Stimulated activated CD8-positive, alpha-beta memory T cell treated with anti-CD3 and anti-CD28 coated beads, Interleukin-12 subunit alpha, Interleukin-12 subunit beta, amount 100 ng/mL, for 24 hours (primary cell): ENCODE measurements around the gene PRCD.
A peak's percentile ranks its signal among the peaks of the same experiment; 100 is the strongest.
"Not testable (repeated sequence)": the region's sequence is repeated elsewhere in the genome, so short reads cannot be mapped to it uniquely, and the experiment has no call there.

ENCODE experiments used
- DNase-seq: peaks from one replicate; pipeline ENCODE4 v3.0.0-alpha.2; 2020; ENCODE audit errors: extremely low read depth

Gene PRCD

DNA sequence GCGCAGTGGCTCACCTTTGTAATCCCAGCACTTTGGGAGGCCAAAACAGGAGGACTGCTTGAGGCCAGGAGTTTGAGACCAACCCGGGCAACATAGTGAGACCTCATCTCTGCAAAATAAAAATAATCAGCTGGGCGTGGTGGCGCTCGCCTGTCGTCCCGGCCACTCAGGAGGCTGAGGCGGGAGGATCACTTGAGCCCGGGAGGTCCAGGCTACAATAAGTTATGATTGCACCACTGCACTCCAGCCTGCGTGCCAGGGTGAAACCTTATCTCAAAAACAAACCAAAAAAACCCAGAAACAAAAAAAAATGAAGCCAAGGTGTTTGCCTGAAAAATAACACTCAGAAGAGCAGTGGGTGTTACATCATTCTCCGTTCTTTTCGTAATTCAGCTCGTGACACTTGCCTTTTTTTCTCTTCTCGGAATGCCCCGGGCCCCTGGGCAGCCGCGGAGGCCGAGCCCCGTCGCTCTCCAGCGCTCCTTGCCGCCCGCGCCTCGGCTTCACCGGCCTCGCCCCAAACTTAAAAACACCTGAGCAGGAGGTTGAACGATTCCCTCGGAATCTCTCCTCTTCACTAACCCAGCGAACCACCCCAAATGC, 17.0 kb downstream of the PRCD start:
- no peak for DNase-seq

DNA sequence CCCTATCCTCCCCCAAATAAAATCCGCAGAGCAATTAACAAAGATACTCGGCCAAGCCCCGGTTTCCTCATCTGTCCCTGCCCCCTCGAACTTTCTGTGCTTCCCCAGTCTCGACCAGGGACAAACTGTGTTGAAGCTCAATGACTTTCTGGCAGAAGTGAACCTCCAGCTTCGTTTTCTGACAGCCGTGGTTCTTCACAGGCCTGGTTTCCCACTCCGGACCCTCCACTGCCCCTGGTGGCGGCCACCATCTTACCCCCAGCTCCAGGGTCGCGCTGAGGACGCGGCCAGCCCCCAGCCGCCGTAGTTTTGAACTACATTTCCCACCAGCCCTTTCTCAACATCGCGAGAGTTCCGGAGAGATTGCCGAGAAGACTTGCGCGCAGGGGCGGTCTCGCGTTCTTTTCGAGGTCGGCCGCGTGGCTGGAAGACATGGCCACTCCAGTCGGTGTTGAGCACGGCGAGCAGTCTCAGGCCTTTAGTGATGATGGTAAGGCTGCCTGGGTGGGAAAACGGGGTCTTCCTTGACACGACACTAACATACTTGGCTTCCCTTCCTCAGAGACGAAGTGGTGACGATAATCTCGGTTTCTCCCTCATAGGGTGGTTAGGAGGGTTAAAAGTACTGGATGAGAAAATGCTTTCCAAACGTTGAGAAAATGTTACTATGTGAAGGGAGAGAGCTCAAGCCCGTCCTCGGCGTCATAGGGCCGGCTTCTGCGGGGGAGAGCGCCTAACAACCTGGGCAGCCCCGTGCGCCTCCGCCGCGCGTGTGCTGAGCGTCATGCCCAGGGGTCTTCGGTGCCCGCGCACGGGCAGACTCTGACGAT, 17.7 kb downstream of the PRCD start:
- DNase-seq: peak; percentile 79

DNA sequence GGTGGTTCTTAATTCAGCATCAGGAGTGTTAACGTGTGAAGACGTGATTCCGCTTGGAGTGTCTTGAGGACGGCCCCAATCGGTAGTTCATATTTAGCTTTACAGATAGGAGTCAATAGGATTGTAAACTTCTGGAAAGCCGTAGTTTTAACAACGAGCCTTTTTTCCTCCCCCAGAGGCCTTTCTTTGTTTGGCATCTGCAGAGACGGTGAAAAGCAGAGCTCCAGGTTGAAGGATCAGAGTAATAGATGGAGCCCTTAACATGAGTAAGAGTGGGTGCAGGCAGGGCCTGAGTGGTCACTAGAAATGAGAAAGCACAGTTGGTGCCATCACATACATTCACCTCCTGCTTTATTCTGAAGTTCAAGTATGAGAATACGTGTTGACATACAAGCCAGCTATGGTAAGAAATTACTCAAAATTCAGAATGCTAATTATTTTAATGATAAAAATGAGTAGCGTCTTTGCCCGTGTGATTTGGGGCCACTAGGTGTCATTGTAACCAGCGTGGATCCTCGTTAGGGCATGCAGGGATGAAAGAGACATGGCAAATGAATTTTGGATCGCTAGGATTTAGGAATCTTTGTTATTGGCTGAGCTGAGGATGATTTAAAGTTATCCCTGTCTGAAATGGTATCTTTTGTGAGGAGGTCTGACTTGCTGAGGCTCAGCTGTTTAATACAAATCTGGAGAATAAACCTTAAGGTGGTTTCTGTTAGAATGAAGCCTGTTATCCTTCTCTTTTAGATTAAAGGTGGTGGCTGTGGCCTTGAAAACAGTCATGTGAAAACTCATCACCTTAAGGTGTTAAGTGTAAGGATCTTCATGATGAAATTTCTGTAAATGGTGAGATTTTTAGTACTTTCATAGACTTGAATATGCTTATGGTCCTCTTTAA, 18.6 kb downstream of the PRCD start:
- no peak for DNase-seq

DNA sequence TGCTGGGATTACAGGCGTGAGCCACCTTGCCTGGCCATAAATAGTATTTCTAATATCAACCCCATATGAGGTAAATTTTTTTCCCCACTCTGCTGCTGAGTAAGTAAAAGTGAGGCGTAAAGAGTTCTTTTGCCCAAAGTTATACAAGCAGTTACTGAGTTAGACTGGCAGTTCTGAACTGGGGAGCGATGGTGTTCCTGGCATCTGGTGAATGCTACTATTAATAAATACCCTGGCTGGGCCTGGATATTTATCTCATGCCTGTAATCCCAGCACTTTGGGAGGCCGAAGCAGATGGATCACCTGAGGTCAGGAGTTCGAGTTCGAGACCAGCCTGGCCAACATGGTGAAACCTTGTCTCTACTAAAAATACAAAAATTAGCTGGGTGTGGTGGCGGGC, 19.6 kb downstream of the PRCD start:
- DNase-seq: not testable (repeated sequence)

DNA sequence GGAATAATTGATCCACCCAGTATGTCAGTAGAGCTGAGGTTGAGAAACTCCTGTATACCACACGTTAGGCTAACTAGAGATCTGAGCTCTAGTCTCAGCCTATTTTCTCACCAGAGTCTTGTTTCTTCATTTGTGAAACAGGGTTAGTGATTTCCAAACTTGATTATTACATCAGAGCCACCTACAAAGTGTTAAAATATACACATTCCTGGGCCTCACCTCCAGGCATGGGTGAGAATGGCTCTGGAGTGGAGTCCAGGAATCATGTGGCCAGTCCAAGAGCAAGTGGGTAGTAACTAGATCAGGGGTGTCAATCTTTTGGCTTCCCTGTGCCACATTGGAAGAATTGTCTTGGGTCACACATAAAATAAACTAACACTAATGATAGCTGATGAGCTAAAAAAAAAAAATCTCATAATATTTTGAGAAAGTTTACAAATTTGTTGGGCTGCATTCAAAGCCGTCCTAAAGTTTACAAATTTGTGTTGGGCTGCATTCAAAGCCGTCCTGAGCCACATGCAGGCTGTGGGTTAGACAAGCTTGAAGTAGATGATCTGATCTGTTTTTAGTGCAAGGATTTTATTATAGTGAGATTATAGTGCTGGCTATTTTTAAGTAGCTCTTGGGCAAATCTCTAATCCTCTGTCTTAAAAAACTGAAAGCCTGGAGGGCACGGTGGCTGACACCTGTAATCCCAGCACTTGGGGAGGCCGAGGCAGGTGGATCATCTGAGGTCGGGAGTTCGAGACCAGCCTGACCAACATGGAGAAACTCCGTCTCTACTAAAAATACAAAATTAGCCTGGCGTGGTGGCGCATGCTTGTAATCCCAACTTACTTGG, 20.4 kb downstream of the PRCD start:
- DNase-seq: no peak

DNA sequence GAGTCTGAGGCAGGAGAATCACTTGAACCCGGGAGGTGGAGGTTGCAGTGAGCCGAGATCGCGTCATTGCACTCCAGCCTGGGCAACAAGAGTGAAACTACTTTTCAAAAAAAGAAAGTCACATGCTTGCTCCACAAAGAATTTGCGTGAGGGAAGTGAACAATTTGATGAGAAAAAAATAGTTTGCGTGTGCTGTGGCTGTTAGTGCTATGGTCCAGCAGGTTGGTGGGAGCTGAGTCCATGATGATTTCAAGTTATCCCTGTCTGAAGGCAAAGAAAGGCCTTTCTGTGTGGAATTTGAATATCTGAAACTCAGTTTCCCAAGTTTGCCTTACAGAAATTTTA, 21.0 kb downstream of the PRCD start:
- no peak for DNase-seq

DNA sequence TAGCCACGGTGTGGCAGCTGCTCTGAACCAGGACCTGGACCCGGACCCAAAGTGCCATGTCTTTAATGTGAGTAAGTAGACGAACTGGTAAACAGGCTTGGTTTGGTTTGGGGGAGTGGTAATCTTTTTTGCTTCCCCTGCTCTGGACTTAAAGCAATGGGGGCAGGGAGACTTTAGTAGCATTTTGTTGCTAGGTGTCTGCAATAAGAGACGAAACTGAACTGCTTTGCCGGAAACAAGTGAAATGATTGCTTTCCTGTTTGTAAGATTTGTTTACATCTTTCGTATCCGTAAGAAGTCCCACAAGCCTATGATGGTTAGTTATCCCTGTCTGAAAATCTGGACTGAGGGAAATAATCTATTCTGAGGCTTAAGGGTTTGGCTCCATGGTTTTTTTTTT, 21.5 kb downstream of the PRCD start:
- no peak for DNase-seq

DNA sequence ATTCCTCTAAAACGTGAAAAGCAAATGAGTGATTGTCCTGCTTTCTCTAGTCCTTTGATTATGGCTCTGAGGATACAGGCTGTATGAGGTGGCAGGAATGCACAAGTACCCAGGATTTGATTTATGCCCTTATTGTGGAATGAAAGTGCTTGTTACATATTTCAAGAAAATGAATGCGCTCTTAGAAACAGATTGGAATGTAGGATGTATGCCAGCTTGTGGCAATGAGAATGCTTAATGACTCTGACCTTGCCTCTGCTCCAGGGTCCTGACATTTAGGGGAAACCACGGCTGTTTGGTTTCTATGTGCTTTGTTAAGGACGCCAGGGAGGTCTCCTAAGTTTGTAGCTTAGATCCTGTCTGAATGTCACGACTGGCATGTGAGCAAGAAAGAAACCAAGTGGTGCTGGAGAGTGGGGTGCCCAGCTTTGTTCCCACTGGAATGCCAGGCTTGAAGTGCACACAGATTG, 22.0 kb downstream of the PRCD start:
- no peak for DNase-seq

DNA sequence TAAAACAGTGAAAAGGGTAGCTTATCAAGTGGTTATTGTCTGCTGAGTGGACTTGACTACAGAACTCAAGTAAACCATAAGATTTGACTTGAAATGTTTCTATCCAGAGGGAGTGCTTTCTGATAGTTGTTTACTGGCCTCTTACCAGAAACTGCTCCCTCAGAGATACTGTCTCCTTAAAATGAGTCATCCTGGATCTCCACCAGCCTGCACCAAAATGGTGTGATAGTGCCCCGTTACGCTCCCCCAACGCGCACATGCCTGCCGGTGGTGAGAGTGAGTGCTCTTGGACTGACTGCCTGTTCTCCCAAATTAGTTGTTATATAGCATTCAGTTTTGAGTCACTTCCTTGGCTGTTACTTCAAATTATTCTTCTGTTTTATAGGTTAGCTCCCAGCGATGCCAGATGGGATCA, 22.9 kb downstream of the PRCD start:
- DNase-seq: no peak

DNA sequence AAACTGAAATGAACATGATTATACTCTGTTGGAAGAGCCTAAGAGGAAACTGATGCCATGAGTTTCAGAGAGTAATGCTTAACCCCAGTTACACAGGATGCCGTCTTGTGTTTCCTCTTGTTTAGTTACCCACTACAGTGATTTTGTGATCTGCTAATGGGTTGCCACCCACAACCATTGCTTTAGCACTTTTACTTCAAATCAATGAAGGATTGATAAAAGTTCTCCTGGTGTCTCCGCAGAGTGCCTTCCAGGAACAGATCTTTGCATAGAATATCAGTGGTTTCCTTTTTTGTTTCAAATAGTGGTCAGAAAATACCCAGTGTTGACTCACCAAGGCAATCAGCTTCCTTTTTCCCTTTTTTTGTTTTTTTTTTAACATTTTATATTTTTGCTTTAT, 23.5 kb downstream of the PRCD start:
- DNase-seq: not testable (repeated sequence)

DNA sequence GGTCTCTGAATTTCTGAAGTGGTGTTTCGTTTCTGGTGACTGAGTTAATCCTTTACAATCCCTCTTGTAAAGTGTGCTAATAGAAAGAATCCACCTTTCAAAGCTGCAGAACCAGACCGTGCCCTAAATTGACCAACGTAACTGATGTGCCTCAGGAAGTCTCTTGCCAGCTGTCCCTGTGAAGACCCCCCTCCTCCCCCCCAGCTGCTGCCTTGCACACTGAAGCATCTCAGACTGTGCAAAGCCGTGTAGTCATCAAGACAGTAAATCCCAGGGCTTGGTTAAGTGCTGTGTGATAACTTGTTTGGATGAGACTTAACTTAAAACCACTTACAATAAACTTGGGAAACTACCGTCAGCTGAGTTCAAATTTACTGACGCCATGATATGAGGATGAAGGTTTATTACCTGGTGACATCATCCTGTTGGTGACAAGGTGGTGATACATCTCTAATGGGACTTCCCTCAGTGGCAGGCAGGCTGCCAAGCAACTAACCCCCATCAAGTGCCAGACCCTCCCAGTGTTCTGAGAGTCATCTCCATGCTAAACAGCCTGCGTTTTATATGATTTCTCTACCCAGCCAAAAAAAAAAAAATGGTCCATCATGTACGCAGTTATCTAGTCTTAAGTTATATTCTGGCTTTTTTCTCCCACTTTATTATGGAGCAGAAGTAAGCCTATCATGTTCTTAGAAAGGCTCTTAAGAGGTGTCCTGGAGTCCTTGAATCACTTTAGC, 25.3 kb downstream of the PRCD start:
- DNase-seq: not testable (repeated sequence)

DNA sequence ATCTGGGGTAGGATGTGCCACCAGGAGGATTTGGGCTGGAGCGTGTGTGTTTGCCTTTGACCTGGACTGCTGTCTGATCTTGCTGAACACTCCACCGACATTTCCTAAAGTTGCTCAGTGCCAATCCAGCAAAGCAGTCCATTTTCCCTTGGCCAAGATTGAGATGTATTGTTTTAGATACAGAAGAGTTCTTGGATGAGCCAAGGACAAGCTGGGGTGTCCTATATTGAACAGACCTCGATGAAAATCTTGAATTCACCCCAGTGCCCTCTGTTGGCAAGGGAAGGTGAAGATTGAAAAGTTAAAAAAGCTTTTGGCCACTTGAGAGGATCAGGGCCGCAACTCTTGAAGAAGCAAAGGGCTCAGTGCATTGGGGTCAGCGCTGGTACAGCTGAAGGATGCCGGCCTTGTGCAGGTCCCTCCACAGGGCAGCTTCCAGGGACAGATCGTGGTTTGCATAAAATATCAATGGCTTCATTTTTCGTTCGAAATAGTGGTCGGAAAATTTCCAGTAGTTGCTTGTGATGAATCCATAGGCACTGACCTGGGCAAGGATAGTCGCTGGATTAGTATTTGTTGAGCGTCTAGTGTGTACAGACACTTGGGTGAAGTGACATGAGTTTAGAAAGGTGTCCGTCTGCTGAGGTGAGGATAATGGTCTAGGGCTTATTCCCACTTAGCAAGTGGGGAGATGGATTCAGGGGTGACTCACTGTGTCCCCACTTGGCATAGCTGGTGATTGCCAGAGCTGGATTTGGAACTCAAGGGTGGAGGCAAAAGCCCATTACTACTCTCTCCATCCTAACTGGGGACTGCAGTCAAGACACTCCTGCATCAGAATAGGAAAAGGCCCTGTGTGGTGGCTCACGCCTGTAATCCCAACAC, 26.1 kb downstream of the PRCD start:
- no peak for DNase-seq

DNA sequence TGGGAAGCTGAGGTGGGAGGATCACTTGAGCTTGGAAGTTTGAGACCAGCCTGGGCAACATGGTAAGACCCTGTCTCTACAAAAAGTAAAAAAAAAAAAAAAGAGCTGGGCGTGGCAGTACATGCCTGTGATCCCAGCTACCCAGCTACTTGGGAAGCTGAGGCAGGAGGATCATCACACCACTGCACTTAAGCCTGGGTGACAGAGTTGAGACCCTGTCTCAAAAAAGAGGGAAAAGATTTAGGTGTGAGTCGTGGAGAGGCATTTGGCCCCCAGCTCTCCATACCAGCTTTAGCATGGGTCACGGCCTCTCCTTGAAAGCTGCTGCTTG, 26.7 kb downstream of the PRCD start:
- no peak for DNase-seq

DNA sequence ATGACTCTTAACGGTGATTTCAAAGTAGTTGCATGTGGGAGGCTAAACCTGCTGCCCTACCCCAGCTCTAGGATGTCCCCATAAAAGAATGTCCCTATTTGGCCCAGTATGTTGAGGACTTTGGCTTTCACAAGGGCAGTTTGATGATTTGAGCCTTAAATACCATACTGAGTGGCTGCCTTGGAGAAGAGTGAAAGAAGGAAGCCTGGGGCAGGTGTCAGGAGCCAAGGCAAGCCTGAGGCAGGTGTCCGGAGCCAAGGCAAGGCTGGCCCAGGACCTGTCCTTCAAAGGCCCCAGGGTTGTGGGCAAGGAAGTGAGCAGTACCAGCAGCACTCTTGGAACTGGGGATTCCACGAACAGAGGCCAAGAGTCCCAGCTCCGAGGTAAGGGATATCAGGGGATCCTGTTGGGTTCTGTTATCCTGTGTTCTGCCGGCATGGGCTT, 27.2 kb downstream of the PRCD start:
- DNase-seq: no peak

DNA sequence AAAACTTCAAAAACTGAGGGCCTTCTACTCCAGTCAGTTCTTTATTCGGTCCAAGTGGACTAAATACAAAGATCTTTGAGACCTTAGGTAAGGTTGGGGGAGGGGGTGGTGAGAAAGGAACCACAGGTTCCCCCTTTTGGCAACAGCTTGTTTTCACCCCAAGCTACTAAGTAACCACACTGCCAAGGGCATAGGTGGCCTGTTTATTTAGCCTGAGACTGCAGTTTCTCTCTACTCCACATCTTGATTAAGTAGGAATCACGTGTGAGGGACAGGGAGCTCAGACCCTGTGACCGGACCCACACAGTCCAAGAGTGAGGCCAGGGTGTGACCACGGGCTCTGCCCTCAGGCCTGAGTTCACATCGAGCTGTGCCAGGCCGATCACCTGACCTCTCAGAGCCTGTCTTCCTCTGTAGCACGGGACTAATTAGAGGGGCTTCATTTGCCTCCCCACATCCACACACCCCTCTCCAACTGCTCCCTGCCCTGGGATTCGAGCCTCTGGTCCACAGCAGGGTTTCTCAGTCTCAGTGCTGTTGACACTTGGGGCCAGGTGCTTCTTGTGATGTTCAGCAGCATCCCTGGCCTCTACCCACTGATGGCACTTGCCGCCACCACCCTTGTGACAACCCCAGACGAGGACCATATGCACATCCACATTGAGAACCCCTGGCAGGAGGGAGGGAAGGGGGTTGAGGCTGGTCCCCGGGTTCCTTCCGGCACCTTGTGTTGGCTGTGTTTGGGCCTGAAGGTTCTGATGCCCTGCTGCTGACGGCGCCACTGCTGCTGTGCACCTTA, 28.0 kb downstream of the PRCD start:
- DNase-seq: no peak

DNA sequence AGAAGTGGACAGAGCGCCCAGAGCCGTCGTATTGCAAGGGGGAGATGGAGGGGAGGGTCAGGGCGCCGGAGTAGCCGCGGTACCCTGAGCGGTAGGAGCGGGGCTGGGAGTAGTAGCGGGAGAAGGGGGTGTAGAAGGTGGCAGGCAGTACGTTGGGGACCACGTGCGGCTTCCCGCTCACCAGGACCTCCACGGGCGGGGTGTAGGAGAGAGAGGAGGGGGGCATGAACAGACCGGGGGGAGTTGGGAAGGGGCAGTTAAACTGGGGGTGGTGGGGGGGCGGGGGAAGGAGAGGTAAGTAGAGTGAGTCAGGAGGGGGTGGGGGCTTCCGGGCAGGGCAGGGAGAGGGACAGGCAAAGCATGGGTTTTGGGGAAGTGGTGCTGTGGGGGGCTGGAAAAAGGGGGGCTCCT, 29.0 kb downstream of the PRCD start:
- no peak for DNase-seq

DNA sequence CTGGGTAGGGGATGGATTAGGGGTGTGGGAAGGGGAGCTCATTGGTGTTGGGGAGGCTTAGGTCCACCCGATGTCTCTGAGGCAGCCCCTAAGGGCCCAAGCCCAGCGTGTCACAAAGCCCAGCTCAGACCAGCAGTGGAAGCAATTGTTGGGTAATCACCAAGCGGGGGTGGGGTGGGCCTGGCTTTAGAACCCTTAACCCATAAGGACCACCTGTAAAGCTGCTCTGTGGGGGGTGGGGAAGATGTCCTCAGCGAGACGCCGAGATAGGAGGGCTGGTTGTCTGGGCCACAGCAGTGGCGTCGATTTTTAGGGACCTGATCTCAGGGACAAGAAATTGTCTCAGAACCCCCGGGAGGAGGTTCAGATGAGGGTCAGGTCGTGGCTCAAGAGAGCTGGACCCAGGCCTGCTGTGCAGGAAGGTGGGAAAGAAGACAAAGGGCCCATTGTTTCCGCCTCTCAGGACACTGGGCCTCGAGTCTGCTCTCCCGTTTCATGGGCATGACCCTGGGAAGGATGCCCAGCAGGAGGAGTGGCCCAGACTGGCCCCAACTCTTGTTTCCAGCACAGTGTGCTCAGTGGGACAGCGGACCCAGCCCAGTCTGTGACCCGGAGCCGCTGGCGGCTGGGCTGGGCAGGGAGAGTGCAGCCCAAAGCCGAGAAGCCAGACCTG, 29.9 kb downstream of the PRCD start:
- DNase-seq: no peak

DNA sequence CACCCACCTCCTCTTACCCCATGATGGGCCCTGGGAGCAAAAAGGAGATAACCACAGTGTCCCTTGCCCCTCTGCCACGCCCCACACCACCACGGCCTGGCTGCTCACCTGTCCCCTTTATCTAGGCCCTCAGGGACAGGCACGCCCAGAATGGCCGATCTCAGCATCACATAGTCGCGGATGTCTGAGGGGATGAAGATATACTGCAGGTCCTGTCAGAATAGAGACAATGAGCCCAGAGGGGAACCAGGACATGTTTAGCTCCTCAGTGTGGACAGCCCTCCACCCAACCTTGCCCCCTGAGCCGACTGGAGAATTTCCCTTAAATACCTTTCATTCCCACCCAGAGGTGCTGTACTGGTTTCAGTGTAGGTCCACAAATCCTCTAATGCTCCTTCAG, 30.6 kb downstream of the PRCD start:
- no peak for DNase-seq
